HG02763 (cell line): ENCODE measurements around the gene C1QB.
"Not testable (repeated sequence)": the region's sequence is repeated elsewhere in the genome, so short reads cannot be mapped to it uniquely, and the experiment has no call there.

Experiments used
- ATAC-seq: cut with Tn5 transposase; IDR thresholded peaks from one replicate; pipeline ENCODE4 v1.9.1; 2021; ENCODE audit warnings: mild to moderate bottlenecking, moderate library complexity; ENCODE audit not compliant: unreplicated experiment

The C1QB gene

DNA sequence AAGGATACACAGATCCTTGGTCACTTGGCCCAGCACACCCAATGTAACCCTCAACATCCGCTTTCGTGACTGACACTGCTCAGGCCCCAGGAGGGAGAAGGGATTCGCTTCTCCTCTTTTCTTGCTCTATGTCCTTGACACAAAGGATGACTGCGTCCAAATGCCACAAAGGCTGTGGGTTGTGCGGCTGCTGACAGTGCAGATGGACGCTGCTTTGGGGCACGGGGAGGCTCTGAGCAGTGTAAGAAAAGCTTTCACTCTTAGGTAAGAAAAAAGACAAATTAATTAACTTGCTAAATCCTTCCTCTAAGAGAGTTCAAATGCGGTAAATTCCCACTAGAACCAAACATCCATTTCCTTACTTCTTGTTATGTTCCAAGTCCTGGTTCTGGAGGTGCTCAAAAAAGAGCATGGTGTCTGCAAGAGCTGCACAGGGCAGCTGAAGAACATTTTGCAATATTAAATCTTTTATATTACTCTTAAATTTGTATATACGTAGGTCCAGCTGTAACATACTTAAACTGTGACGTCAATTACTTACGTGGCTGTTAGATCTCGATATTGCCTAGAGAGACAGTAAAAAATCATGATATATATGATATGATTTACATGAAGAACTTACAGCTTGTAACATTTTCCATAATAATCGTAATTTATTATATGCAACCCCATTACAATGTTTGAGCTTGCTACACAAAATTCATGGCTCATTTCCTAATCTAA is 38.2 kb downstream of the C1QB start:
- no peak for ATAC-seq

DNA sequence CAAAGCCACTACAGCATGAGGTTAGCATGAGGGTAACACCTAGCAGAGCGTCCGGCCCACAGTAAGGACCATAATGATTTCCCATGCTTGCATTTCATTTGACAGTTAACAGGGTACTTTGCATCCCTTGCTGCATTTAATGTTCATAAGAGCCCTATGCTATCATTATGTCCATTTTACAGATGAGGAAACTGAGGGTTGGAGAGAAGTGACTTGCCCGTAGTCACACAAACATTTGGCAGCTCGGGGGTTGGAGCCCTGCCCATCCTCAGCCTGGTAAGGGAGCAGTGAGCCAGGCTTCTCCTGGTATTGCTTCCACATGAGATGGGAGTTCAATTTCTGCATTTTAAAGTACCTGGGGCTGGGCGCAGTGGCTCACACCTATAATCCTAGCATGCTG is 41.1 kb downstream of the C1QB start:
- no peak for ATAC-seq

DNA sequence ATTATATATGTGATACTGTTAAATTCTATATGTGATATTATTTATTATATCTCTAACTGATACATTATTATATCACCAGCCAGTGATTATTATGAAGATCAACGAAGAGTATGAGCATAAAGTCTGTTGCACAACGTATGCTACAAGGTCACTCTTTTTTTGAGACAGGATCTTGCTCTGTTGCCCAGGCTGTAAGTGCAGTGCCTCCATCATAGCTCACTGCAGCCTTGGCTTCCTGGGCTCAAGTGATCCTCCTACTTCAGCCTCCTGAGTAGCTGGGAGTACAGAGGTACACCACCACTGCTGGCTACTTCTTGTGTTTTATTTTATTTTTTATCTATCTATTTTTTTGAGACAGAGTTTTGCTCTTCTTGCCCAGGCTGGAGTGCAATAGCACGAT is 43.6 kb downstream of the C1QB start:
- no peak for ATAC-seq

DNA sequence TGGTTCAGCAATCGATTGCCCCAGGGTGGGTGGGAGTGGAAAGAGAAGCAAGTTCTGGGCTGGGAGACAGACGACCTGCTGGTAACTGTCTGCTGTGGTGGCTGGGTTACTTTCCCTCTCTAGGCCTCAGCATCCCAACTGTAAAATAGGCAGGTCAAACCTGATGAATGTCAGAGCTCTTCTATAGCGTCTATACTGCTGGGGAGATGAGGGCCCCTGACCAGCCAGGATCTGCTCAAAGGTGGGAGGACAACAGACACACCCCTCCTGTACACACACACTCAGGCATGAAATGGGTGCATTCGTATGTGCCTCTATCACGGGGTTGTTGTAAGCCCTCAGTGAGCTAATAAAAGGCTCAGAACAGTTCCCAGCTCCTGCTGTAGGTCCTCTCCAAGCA is 44.9 kb downstream of the C1QB start:
- no peak for ATAC-seq

DNA sequence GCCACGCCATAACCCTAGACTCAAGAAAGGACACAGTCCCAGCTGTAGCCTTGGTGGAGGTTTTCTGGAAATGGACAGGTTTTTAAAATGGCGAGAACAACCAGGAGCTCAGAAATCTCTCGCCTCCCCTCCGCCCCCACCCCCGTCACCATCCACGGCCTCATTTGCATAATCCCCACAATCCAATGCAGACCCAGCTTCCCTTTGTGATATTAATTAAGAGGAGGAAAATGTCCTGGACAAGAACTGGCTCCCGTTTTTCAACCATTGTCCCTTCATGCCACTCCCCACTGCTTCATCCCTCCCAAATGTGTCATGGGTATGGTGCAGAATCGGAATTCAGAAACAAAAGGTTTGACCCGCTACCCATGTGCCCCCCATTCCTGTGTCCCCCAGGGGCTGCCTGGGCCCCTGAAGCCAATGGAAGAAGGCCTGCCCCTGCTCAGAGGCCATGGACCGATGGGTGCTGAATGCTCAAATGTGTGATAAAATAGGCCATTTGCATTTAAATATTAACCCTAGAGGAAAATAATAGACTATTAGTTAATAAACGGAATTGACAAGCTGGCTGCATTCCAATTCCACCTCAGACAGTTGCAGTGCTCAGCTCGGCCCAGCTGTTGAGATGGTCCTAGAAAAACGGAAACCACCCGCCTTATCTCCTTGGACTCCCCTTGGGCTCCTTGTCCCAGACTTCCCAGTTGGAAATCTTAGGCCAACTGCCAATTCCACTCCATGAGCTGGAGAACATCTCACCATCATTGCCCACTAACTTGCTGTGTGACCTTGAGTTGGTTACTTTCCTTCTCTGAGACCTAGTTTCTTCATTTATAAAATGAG is 46.9 kb downstream of the C1QB start:
- ATAC-seq, result no peak

DNA sequence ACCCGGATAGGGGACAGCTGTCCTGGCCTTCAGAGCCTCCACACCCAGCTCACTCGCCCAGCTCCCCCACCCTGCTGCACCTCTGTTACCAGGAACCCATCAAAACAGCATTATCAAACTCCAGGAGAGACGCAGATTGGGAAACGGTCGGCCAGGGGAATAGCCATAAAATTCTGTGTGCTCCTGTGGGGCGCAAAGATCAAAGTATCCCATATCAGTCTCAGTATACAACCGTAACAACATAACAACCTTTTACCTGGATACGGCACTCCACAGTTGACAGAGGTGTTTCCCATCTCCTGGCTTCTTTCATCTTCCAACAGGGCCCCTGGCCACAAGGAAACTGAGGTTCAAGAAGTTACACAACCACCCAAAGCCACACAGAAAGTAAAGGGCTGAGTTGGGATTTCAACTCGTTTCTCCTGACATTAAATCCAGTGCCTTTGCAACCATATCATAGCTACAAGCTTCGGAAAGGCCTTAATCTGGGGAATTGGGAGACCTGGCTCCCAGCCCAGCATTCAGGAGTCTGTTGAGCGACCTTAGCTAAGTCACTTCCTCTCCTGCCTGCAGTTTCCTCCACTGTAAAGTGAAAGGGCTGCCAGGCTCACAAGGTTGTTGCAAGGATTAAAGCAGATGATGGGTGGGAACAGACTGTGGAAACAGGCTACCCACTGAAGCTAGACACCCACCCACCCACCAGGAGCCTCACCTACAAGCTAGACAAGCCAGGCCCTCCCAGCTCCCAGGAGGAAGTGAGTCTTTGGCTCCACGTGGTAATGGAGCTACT is 49.5 kb downstream of the C1QB start:
- no peak for ATAC-seq

DNA sequence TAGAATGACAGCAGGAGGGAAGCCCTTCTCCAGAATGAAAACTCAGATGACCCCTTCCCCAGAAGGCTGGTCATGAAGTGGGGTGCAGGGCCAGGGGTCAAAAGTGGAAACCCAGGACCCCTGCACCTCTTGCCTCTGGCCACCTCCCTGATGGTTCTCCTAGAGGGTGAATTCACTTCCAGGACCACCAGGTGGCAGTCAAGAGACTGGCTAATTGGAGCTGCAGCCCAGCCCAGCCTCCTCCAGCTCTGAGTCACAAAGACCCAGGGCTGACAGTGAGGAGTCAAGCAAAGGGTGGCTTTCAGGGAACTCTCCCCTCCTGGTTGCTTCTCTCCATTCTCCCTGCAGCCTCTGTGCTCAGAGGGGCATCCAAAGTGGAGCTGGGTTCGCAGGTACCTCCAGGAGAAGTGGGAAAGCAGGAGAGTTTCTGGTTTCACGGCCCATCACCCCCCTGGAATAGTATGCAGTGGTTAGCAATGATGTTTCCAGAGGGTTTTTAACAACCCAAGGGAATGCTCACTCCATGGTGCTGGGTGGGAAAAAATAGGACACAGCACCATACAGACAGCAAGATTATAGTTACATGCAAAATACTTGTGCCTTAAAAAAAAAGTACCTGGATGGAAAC is 51.5 kb downstream of the C1QB start:
- no peak for ATAC-seq

DNA sequence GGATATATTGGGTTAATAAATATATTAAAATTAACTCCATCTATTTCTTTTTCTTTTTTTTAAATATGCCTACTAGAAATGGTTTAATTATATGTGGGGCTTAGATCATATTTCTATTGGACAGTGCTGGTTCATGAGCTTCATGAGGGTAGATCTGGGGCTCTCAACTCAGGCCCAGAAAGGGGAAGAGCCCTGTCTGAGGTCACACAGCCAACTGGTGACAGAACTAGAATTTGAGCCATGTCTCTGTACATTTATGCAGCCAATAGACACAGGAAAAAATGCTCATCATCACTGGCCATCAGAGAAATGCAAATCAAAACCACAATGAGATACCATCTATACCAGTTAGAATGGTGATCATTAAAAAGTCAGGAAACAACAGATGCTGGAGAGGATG is 52.5 kb downstream of the C1QB start:
- ATAC-seq, result no peak

DNA sequence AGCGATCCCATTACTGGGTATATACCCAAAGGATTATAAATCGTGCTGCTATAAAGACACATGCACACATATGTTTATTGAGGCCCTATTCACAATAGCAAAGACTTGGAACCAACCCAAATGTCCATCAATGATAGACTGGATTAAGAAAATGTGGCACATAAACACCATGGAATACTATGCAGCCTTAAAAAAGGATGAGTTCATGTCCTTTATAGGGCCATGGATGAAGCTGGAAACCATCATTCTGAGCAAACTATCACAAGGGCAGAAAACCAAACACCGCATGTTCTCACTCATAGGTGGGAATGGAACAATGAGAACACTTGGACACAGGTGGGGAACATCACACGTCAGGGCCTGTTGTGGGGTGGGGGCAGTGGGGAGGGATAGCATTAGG is 53.1 kb downstream of the C1QB start:
- ATAC-seq, result not testable (repeated sequence)

DNA sequence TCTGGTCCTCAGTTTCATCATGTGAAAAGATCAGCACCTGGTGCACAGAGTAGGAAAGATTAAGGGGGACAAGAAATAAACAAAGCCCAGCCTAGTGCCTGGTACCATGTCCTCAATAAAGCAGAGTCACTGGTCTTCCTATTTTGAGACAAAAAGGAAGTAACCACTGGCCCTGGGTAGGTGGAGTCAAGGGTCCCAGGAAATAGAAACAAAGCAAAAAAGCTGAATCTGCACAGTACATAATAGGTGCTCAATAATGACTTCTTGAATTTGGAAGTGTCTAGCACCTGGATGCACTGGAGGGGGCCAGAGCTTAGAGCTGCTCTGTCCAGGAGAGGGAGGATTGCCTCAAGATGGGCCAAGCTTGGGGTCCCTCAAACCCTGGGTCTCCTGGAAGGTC is 55.7 kb downstream of the C1QB start:
- no peak for ATAC-seq

DNA sequence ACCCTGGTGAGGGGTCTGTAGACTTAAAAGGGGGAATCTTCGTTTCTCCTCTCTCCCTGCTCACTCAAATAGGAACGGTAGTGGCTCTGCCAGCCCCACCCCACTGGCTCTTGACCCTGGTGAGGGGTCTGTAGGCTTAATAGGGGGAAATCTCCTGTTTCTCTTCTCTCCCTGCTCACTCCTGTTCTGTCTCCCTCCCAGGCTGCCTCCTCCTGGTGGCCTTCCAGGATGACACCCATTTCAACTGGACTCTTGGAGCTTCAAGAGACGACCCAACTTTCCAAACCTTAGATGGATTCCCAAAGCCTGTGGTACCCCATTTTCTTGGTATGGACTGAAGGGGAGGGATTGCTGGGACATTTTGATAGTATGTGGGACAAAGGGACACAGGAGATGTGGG is 56.2 kb downstream of the C1QB start:
- ATAC-seq, result no peak

DNA sequence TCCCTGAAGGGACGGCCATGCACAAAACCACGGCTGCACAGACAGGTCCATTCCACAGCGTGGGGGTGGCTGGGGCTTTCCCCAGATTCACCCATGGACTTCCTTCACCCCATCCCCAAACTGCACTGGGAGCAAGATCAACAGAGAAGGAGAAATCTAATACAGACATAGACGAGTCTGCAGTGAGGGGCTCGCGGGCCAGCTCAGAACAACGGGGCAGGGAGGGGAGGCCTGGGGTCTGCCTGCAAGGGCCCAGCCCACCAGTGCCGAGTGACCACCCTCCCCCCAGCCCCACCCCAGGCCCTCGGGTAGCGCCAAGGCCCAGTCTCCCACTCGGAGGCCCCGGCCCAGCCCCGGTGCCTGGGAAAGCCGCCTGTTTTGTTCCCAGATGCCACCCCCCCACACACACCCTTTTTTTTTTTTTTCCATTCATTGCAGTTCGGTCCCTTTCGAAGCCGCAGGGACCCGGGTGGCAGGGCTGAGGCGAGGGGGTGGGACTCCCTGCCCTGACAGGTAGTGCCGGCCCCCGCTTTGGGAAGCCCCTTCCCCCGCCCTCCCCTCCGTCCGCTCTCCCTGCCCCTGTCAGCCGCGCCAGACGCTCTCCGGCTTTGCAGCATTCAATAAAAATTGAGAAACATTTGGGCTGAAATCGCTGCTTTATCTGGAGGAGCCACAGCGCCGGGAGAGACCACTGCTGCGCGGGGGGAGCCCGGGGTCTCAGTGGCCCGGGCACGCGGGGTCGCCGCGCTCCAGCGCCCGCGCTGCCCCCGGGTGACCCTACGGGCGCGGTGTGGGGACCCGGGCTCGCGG is 57.1 kb downstream of the C1QB start:
- no peak for ATAC-seq

DNA sequence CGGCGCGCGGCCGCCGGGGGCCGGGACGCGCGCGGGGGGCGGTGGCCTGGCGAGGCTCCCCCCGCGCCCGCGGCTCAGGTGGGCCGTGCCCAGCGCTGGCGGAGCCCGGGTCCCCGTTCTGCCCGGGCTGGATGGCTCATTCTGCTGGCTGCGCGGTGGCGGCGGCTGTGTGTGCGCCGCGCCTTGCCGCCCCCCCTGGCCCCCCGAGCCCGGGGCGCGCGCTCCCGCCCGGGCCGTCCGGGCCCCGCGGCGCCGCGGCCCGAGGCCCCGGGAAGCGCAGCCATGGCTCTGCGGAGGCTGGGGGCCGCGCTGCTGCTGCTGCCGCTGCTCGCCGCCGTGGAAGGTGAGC is 57.6 kb downstream of the C1QB start, which contains the start of gene EPHB2:
TSS of gene EPHB2 (plus strand) at position 139 of the 349 bp plus-strand sequence. CDS start at position 283, 144 bp downstream.
- ATAC-seq, result no peak

DNA sequence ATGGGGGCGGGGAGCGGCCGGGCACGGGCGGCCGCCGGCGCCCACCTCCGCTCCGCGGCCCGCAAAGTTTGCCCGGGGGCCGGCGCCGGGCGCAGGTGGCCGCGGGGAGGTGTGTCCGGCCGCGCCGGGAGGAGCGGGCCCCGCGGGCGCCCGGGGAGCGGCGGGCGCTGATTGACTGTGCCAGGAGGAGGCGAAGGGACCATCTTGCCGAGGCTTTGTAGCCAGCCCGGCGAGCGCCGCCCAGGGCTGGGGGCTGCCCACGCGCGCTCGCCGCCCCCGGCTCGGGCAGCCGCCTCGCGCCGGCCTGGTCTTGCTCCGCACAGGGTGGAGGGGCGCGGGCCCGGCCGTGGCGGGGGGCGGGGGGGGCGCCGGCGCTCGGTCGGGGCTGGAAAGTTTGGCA is 58.0 kb downstream of the C1QB start:
- no peak for ATAC-seq
